Mucosa of descending colon (tissue), 3 donors: ENCODE data around the gene ADAMTS9. TPM values are rescaled to one million over a fixed set of nuclear protein-coding genes. Genes with fewer than 3 reads are reported as not detected.

Experiments
- ATAC-seq: fragments of 200-7000 bp; cut with Tn5 transposase; one replicate; pipeline ENCODE4 v1.9.1; 2020; ENCODE audit warnings: mild to moderate bottlenecking, moderate library complexity
- DNase-seq, 3 donors: peaks; one replicate each; pipeline ENCODE4 v3.0.0-alpha.2; 2020
- H3K36me3 ChIP-seq: fragments of 200-600 bp; one replicate; pipeline ENCODE4 v1.8.0; 2021; ENCODE audit warnings: low read depth, mild to moderate bottlenecking
- H3K4me1 ChIP-seq: fragments of 200-600 bp; one replicate; pipeline ENCODE4 v1.8.0; 2021; ENCODE audit warnings: low read depth, mild to moderate bottlenecking
- H3K4me3 ChIP-seq: fragments of 200-600 bp; one replicate; pipeline ENCODE4 v1.8.0; 2021; ENCODE audit warnings: mild to moderate bottlenecking
- H3K9me3 ChIP-seq: fragments of 200-600 bp; one replicate; pipeline ENCODE4 v1.8.0; 2021; ENCODE audit warnings: mild to moderate bottlenecking
- CTCF ChIP-seq: fragments of 200-600 bp; IDR thresholded peaks from one replicate; pipeline ENCODE4 v1.8.0; 2022; ENCODE audit warnings: antibody characterized with exemption, mild to moderate bottlenecking
- intact Hi-C, 2 donors: fragments of 100-400 bp; cut with DNase I in 1 of 2; cut with micrococcal nuclease in 1 of 2; formaldehyde crosslinking; loops; one replicate each; pipeline versions ENCODE4 v1.11.0 to v1.11.1; 2022; cut with DNase I, micrococcal nuclease
- long read RNA-seq, 2 donors: library from polyadenylated mRNA; unstranded; transcript quantifications; one replicate each; pipeline ENCODE4 v2.0.0, GENCODE V29; 2019 to 2021
- total RNA-seq, 3 donors: library from RNA; stranded (reverse); fragmentation: NEBNext Ultra II Directional in 2 of 3; extraction: Animal tissue kit (Norgen Biotek cat#: 25700) in 2 of 3; gene quantifications; one replicate each; pipeline versions ENCODE4 v1.2.1 to v1.2.4, GENCODE V29; 2021 to 2023
- donor health status: DM: no; HTN: no; CAD: no; lungs with moderate emphysema.
- donor health status: DM: no; HTN: no; CAD: no.
- donor health status: DM: no; HTN: yes; CAD: no.

ADAMTS9 gene
- 10 to 100 TPM in 2 of 3 donors, 1 to 10 TPM in 1; 7.4 to 20.5 (median 20.1) TPM for total RNA-seq
- long read RNA-seq, donor 1, partial matches to known transcripts: 2 of 6 reads
- long read RNA-seq, donor 1, other reads (novel, unspliced or antisense): 4 of 6 reads
- long read RNA-seq, donor 2, partial matches to known transcripts: 1 of 3 reads
- long read RNA-seq, donor 2, other reads (novel, unspliced or antisense): 2 of 3 reads

GRCh38 chr3:64687781-64688604 lies at the start of gene ADAMTS9:
Gene ADAMTS9 (minus strand): TSS chr3:64688000. CDS start chr3:64687657, 343 bp downstream.
- Histone ChIP-seq H3K9me3 (no peaks in the 10 kb centered on the region), H3K4me1 (peaks cover 8% of the 10 kb centered on the region), H3K36me3 (no peaks in the 10 kb centered on the region), H3K4me3 (peak within 1 kb of the TSS; percentile 24)
- intact Hi-C loops: no loop called here
- peak; percentile 55 for ATAC-seq
- DNase-seq: peak; percentile 49 to 77 (median 70)
- TF ChIP-seq CTCF: no peak

GRCh38 chr3:64732576-64732975 lies 44.8 kb upstream of the ADAMTS9 start:
- no peak for ATAC-seq
- H3K36me3 ChIP-seq: no peaks in the 10 kb centered on the region
- H3K9me3 ChIP-seq: no peaks in the 10 kb centered on the region
- H3K4me1 ChIP-seq: no peaks in the 10 kb centered on the region
- intact Hi-C loops: no loop called here
- DNase-seq: no peak
- no peak for TF ChIP-seq CTCF
- H3K4me3 ChIP-seq: no peak overlapping the region

GRCh38 chr3:64730681-64731080 lies 42.9 kb upstream of the ADAMTS9 start:
- Histone ChIP-seq H3K36me3 (no peaks in the 10 kb centered on the region), H3K9me3 (no peaks in the 10 kb centered on the region), H3K4me3 (no peak overlapping the region), H3K4me1 (no peaks in the 10 kb centered on the region)
- no peak for DNase-seq
- ATAC-seq: no peak
- no peak for TF ChIP-seq CTCF
- intact Hi-C loops: no loop called here

GRCh38 chr3:64728994-64729393 lies 41.2 kb upstream of the ADAMTS9 start:
- Histone ChIP-seq H3K9me3 (no peaks in the 10 kb centered on the region), H3K4me1 (no peaks in the 10 kb centered on the region), H3K36me3 (no peaks in the 10 kb centered on the region), H3K4me3 (no peak overlapping the region)
- ATAC-seq (no peak), DNase-seq (no peak)
- intact Hi-C loops: no loop called here
- TF ChIP-seq CTCF: no peak

- DNase-seq (no peak), ATAC-seq (no peak)
- Histone ChIP-seq H3K4me3 (no peak overlapping the region), H3K36me3 (no peaks in the 10 kb centered on the region), H3K9me3 (no peaks in the 10 kb centered on the region), H3K4me1 (no peaks in the 10 kb centered on the region)
- no peak for TF ChIP-seq CTCF
- intact Hi-C loops: no loop called here
These were observed 40.6 kb upstream of the ADAMTS9 start for GRCh38 chr3:64728428-64728827.
